ENCODE data around the gene ADCY1.

GRCh38 chr7:45713669-45714520 is 139.7 kb downstream of the ADCY1 start:
- TF ChIP-seq CTCF (IDR thresholded peaks at IDR 0.05) (no peak), POLR2A (IDR thresholded peaks at IDR 0.05) (no peak)

All from esophagus squamous epithelium (tissue), 4 donors.